ENCODE measurements around the gene RXFP1.

RXFP1 gene

DNA sequence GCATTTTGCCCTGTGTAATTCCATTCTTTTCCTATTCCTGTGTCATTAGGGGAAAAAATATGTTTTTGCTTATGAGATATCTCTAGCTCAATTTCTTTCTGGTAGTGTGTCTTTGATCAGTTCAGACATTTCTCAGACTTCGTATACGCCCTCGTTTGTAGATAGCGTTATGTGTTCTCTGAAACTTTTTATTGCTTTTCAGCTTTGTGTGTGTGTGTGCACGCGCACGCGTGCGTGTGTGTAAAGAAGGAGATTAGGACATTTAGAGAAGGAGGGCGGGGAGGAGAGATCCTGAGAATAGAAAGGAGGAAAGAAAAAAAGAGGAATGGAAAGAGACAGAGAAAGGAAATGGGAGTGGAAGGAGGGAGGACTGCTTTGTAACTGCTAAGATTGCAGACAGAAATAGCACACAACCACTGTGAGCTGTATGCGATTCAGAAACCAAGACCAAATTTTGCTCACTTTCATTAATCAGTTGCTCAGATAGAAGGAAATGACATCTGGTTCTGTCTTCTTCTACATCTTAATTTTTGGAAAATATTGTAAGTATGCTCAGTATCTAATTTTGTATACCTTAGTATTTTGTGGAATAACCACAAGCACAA is at the start of gene RXFP1:
Gene RXFP1 (plus strand): TSS at position 399 of the 605 bp plus-strand sequence. CDS start 95 bp downstream, at position 494.
- no peak for DNase-seq

GRCh38 chr4:158481811-158482210 is 39.9 kb upstream of the RXFP1 start:
- no peak for DNase-seq

- DNase-seq = no peak
These were observed 37.4 kb upstream of the RXFP1 start for GRCh38 chr4:158484173-158484885.

DNA sequence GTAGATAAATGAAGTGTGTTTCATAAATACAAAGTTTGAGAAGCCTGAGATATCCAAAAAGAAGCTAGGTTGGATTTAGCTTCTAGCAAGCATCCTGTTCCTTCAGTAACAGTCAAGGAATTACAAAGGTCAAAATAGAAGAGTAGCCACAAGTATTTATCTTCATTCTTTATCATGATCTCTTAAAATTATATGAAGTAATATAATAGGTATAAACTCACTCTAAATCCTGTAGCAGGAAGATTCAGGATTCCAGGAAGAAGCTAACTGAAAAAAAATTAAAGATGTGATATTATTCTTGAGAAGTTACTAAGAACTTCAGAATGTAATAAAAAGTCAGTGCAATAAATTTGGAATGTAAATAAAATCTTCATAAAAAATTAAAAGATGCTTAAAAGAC is 31.1 kb upstream of the RXFP1 start:
- DNase-seq = no peak

DNA sequence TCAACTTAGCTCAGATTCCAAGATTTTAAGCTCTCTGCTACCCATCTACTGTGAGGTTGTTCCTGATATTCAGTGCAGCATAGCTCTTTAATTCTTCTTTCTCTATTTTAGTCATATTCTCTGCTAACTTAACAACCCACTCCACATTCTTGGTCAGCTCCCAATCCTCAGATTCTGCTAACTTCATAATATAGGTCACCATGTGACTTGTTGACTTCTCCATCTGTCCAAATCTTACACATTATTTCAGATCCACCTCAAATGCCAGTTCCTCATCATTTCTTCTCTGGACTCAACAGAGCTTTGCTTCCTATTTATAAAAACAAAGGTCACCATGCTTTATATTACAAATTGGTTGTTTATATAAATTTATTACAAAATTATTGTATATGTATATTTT is 29.3 kb upstream of the RXFP1 start:
- DNase-seq = no peak

- DNase-seq = no peak
These were observed 25.5 kb upstream of the RXFP1 start for GRCh38 chr4:158496030-158496741.

- no peak for DNase-seq
These were observed 21.6 kb upstream of the RXFP1 start for GRCh38 chr4:158500054-158500453.

DNA sequence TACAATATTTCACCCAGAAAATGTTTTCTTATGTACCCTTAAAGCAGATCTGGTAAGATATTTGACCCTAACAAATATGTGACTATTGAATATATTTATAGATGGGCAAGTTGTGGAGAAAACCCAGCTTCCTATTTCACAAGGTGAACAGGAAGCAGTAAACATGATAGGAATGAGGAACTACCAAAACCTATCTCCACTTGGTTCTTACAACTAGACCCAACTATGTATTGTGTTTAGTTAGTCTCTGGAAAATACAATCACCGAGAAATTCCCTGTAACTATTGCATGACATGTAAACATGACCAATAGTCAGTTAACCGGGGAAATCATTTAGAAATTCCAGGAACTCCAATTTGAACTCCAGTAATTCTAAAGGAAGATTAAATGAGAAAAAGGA is 8.4 kb upstream of the RXFP1 start:
- no peak for DNase-seq

- DNase-seq = no peak
These were observed 2.5 kb upstream of the RXFP1 start for GRCh38 chr4:158519226-158519625.

GRCh38 chr4:158523990-158524535 is 2.4 kb downstream of the RXFP1 start:
- DNase-seq = no peak

- no peak for DNase-seq
These were observed 5.8 kb downstream of the RXFP1 start for GRCh38 chr4:158527516-158527915.

- no peak for DNase-seq
These were observed 7.8 kb downstream of the RXFP1 start for GRCh38 chr4:158529505-158529904.

- DNase-seq = no peak
These were observed 8.7 kb downstream of the RXFP1 start for GRCh38 chr4:158530381-158530780.

DNA sequence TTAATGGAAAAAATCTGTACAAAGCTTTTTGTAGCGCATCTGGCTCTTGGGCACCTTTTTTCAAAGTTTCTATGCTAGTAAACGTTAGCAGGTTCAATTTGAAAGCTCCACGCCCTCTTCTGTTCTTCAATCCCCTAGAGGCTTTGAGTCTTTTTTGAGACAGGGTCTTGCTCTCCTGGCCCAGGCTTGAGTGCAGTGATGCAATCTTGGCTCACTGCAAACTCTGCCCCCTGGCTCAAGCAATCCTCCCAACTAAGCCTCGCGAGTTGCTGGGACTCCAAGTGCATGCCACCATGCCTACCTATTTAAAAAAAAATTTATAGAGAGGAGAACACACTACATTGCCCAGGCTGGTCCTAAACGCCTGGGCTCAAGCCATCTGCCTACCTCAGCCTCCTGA is 9.2 kb downstream of the RXFP1 start:
- no peak for DNase-seq

- DNase-seq = no peak
These were observed 11.0 kb downstream of the RXFP1 start for GRCh38 chr4:158532556-158533231.

- no peak for DNase-seq
These were observed 13.0 kb downstream of the RXFP1 start for GRCh38 chr4:158534727-158535126.

DNA sequence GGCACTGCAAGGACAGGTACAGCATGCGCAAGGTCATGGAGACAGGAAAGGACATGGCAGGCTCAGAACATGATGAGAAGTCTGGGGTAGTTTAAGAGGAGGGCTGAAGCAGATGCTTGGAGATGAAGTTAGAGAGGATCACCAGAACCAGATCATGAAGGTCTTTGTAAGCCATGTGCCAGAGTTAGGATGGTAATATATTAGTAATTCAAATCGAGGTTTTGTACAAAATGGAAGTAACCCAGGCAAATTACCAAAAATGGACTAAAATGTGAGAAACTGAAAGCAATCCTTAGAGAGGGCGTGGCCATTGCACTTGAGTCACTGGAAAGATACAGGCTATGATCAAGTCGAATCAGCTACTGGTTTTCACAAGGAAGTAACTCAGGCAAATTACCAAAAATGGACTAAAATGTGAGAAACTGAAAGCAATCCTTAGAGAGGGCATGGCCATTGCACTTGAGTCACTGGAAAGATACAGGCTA is 13.5 kb downstream of the RXFP1 start:
- no peak for DNase-seq

DNA sequence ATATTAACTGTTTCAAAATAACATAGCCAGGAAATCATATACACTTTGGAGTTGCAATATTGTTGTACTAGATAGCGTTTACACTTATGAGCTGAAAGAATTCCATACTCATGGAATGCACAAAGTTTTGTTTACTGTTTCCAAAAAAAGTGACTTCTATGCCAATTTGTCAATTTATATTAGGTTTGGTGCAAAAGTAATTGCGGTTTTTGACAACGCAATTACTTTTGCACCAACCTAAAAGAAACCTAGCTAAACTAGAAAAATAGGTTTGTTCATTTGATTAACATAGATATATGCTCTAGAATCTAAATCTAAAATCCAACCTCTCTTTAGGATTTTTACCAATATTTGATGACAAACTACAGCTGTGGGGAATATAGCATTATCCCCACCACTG is 15.2 kb downstream of the RXFP1 start:
- DNase-seq = no peak

DNA sequence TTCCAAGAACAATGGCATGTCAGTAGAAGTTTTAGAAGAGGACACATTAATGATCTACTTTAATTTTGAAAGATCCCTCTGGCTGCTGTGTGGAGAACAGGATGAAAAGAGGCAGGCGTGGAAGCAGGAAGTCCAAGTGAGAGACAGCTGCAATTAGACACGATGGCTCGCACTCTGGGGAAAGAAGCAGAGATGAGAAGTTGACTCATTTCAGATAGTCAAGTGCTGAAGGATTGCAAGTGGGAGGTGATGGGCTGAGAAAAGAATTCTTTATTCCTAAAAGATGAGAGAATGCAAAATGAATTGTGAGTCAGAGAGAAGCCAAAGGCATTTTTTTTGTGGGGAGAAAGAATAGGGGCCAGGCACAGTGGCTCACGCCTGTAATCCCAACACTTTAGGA is 16.5 kb downstream of the RXFP1 start:
- no peak for DNase-seq

- DNase-seq = no peak
These were observed 17.2 kb downstream of the RXFP1 start for GRCh38 chr4:158538911-158539310.

GRCh38 chr4:158540125-158540907 is 18.6 kb downstream of the RXFP1 start:
- DNase-seq = no peak

- no peak for DNase-seq
These were observed 19.8 kb downstream of the RXFP1 start for GRCh38 chr4:158541506-158541905.

All from NCI-H1417 treated with DMSO at 0.1 percent for 48 hours (cell line).